ENCODE data around the gene AKAP17A. TPM values are rescaled to one million over a fixed set of nuclear protein-coding genes. Genes with fewer than 3 reads are reported as not detected.

Gene AKAP17A
- total and polyA plus RNA-seq, 2 of the 13 experiments (the other 11 are each of a cell fraction or from before 2014, with no cell fraction given): 20.5 to 26.5 TPM

DNA sequence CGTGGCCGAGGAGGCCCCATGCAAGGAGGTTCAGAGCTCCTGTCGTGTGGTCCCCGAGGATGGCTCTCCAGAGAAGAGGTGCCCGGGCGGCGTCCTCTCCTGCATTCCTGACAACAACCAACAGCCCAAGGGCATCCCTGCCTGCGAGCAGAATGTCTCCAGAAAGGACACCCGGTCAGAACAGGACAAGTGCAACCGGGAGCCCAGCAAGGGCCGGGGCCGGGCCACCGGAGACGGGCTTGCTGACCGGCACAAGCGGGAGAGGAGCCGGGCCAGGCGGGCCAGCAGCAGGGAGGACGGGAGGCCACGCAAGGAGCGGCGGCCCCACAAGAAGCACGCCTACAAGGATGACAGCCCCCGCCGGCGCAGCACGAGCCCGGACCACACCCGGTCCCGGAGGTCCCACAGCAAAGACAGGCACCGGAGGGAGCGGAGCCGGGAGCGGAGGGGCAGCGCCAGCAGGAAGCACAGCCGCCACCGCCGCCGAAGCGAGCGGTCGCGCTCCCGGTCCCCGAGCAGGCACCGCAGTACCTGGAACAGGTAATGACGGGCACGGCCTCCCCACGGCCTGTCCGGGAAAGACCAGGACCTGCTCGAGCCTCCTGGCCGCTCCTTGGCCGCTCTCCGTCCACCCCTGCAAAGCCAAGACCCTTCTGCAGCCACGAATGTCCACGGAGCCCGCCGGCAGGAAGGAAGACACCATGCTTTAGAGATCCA lies 9.8 kb downstream of the AKAP17A start:
- no peak overlapping the region for H3K4me3 ChIP-seq (replicated peaks in 1 of 3; ENCODE audit: insufficient read depth in 1 of 3, low read depth in 2 of 3, low read length in 3 of 3)
- no peak overlapping the region for H2AFZ ChIP-seq (ENCODE audit: low read length)
- in situ Hi-C loops (cut with HindIII; ENCODE audit: extremely low pct_ligation_motif_present, low pct_unique_long_range_greater_than_20kb): no loop called here
- FAIRE-seq (no peak), ATAC-seq (no peak), DNase-seq (ENCODE audit: low spot score) (no peak)
- peaks cover 10% of the 10 kb centered on the region; the same call in 1 of the 2 replicates for H4K20me1 ChIP-seq (ENCODE audit: insufficient read depth, low read length)
- H3K9ac ChIP-seq (ENCODE audit: insufficient read depth, low read depth, low read length): no peak overlapping the region
- TF ChIP-seq HMG20A (CRISPR knock-in tag; IDR thresholded peaks at IDR 0.05; ENCODE audit: borderline replicate concordance) (no peak), ZNF460 (CRISPR knock-in tag; IDR thresholded peaks at IDR 0.05; ENCODE audit: borderline replicate concordance) (no peak), RBFOX2 (IDR thresholded peaks at IDR 0.05; ENCODE audit: low read depth, low read length) (0 out of 2 replicates have a peak, but pooled peaks have one; percentile 26), TAF15 (IDR thresholded peaks at IDR 0.05; ENCODE audit: low read depth, low read length, poor library complexity, severe bottlenecking) (no peak)
- H3K4me2 ChIP-seq (ENCODE audit: low read depth, low read length): no peak overlapping the region
- no peaks in the 10 kb centered on the region for H3K79me2 ChIP-seq (ENCODE audit: insufficient read depth, low read length)
- BruUV-seq (replicated peaks): no TSS peak
- ChIA-PET CTCF (ENCODE audit: low intra/inter-chr PET ratio, low total read pairs) (no interaction called here), POLR2A (no interaction called here)
- WGBS (ENCODE audit: low lambda C conversion rate): 98% methylated on average over 39 of the region's 58 CpGs
- no peaks in the 10 kb centered on the region for H3K27me3 ChIP-seq (ENCODE audit: control insufficient read depth in 1 of 2, insufficient read depth in 2 of 2, low read length in 2 of 2)
- H3K9me3 ChIP-seq (ENCODE audit: low read length): no peaks in the 10 kb centered on the region
- peaks cover 25 to 59% of the 10 kb centered on the region in 2 experiments; a peak in 4 of 5 replicates for H3K36me3 ChIP-seq (replicated peaks in 1 of 2; ENCODE audit: control insufficient read depth in 1 of 2, insufficient read depth in 2 of 2, low read length in 2 of 2)
- H3K27ac ChIP-seq (ENCODE audit: extremely low read length, insufficient read depth, low read length): no peak overlapping the region
- intact Hi-C loops (cut with micrococcal nuclease; ENCODE audit: unreplicated experiment): no loop called here
- no peaks in the 10 kb centered on the region for H3K4me1 ChIP-seq (ENCODE audit: insufficient read depth, low read length)

DNA sequence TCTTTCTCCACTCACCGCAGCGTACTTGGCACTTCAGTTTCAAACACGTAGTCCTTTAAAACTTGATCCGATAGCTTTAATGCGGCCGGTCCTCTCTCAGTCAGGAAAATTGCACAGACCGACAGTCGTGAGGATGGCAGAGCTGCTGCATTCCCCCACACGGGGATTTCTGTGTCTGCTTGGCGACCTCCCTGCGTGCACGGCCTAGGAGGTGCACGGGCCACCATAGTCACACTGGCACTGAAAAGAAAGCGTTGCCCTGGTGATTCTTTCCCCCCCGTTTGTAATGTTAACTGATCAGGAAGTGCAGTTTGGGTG lies 10.3 kb downstream of the AKAP17A start:
- Histone ChIP-seq H3K36me3 (replicated peaks in 1 of 2; ENCODE audit: control insufficient read depth in 1 of 2, insufficient read depth in 2 of 2, low read length in 2 of 2) (peaks cover 24 to 57% of the 10 kb centered on the region in 2 experiments; a peak in 4 of 5 replicates), H3K4me2 (ENCODE audit: low read depth, low read length) (no peak overlapping the region), H3K9ac (ENCODE audit: insufficient read depth, low read depth, low read length) (no peak overlapping the region), H3K4me1 (ENCODE audit: insufficient read depth, low read length) (no peaks in the 10 kb centered on the region), H3K27me3 (ENCODE audit: control insufficient read depth in 1 of 2, insufficient read depth in 2 of 2, low read length in 2 of 2) (no peaks in the 10 kb centered on the region), H4K20me1 (ENCODE audit: insufficient read depth, low read length) (peaks cover 10% of the 10 kb centered on the region; the same call in 1 of the 2 replicates), H3K9me3 (ENCODE audit: low read length) (no peaks in the 10 kb centered on the region), H3K27ac (ENCODE audit: extremely low read length, insufficient read depth, low read length) (no peak overlapping the region), H3K79me2 (ENCODE audit: insufficient read depth, low read length) (no peaks in the 10 kb centered on the region), H3K4me3 (replicated peaks in 1 of 3; ENCODE audit: insufficient read depth in 1 of 3, low read depth in 2 of 3, low read length in 3 of 3) (no peak overlapping the region), H2AFZ (ENCODE audit: low read length) (no peak overlapping the region)
- ATAC-seq: no peak
- no peak for TF ChIP-seq ZSCAN25 (CRISPR knock-in tag; IDR thresholded peaks at IDR 0.05)
- no peak for TF ChIP-seq ZNF430 (CRISPR knock-in tag; IDR thresholded peaks at IDR 0.05)
- TF ChIP-seq ZNF282 (IDR thresholded peaks at IDR 0.05; ENCODE audit: partially characterized antibody): no peak
- TF ChIP-seq SMAD3 (CRISPR knock-in tag; IDR thresholded peaks at IDR 0.05): no peak
- TF ChIP-seq, protein P1, sequence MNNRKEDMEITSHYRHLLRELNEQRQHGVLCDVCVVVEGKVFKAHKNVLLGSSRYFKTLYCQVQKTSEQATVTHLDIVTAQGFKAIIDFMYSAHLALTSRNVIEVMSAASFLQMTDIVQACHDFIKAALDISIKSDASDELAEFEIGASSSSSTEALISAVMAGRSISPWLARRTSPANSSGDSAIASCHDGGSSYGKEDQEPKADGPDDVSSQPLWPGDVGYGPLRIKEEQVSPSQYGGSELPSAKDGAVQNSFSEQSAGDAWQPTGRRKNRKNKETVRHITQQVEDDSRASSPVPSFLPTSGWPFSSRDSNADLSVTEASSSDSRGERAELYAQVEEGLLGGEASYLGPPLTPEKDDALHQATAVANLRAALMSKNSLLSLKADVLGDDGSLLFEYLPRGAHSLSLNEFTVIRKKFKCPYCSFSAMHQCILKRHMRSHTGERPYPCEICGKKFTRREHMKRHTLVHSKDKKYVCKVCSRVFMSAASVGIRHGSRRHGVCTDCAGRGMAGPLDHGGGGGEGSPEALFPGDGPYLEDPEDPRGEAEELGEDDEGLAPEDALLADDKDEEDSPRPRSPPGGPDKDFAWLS (CRISPR knock-in tag; IDR thresholded peaks at IDR 0.05; ENCODE audit: borderline replicate concordance): no peak
- TF ChIP-seq HOXD1 (CRISPR knock-in tag; IDR thresholded peaks at IDR 0.05): no peak
- WGBS (ENCODE audit: low lambda C conversion rate): 97% methylated on average over 15 of the region's 15 CpGs
- in situ Hi-C loops (cut with HindIII; ENCODE audit: extremely low pct_ligation_motif_present, low pct_unique_long_range_greater_than_20kb): no loop called here
- TSS peak; percentile 50 for BruUV-seq (replicated peaks)
- DNase-seq (ENCODE audit: low spot score): no peak
- intact Hi-C loops (cut with micrococcal nuclease; ENCODE audit: unreplicated experiment): no loop called here
- FAIRE-seq: no peak
- CTCF ChIA-PET (ENCODE audit: low intra/inter-chr PET ratio, low total read pairs): no interaction called here
- POLR2A ChIA-PET: no interaction called here

All from HepG2 (cell line).